Measurements from ENCODE around the gene MEMO1.
"Not testable (repeated sequence)": the region's sequence is repeated elsewhere in the genome, so short reads cannot be mapped to it uniquely, and the experiment has no call there.

Gene MEMO1

DNA sequence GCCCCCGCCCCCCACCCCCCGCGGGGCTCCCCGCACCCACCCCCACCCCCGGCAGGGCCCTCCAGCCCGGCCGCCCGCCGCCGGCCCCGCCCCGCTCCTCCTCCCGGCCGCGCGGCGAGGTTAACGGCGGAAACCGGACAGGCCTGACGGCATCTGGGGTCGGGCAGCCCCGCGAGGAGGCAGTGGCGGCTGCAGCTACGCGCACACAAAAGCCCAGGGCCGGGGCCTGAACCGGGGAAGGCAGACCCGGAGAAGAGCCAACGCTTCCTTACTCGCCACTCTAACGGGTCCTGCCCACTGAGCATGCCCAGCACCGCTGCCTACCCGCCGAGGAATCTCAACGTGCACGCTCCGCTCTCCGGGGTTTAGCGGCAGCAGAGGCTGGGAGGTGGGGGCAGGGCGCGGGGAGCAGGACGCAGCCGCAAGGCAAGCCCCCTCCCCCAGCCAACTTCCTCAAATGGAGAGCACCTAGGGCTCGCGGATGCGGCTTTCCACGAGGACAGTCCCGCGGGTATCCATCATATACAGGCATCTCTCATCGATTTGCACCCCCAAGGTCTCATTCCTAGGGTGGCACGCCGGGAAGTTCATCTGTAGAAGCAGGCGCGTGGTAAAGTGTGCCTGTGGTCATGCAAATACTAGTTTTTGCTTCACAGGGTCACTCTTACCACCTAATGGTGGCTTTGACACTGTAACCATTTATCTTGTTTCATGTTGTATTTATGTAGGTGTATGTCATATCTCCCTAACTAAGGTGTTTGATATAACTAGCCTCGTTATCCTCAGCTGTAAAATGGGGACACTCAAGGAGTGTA is at the start of gene MEMO1:
Gene MEMO1 (minus strand): TSS at position 339 of the 815 bp plus-strand sequence. CDS start 761 bp downstream, outside the sequence.
- peaks cover 0 to 5% (median 0%) of the 10 kb centered on the region in 3 donors for H3K36me3 ChIP-seq
- TF ChIP-seq CTCF (IDR thresholded peaks at IDR 0.05): no peak
- H3K4me3 ChIP-seq: peak within 1 kb of the TSS; percentile 81 to 98
- intact Hi-C loops (cut with DNase I; ENCODE audit: low total_unique reads): loop anchor here (5.0 kb wide), 2 partner anchors 51 to 1391 kb away; partner anchors contain the start of gene SPAST
- H3K27me3 ChIP-seq: no peaks in the 10 kb centered on the region
- no peaks in the 10 kb centered on the region for H3K9me3 ChIP-seq
- peak within 1 kb of the TSS; percentile 92 to 93 for H3K27ac ChIP-seq
- peaks cover 0 to 39% (median 12%) of the 10 kb centered on the region in 4 donors for H3K4me1 ChIP-seq
- peak; percentile 91 to 96 for DNase-seq

DNA sequence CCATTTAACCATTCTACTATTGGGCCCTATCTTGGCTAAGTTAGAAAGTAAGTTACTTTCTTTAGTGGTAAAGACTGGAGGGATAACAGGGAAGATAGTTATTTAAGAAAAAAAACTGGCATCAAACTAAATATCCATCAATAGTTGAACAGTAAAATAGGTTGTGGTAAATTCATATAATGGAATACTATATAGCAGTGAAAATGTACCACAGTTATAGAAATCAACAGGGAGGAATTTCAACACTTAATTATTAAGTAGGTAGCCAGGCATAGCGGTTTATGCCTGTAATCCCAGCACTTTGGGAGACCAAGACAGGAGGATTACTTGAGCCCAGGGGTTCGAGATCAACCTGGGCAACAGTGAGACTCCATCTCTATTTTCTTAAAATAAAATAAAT is 49.5 kb upstream of the MEMO1 start:
- DNase-seq: no peak
- Histone ChIP-seq H3K36me3 (no peaks in the 10 kb centered on the region), H3K9me3 (no peaks in the 10 kb centered on the region), H3K27ac (no peak overlapping the region), H3K4me1 (peaks cover 0 to 20% (median 10%) of the 10 kb centered on the region in 4 donors), H3K27me3 (no peaks in the 10 kb centered on the region), H3K4me3 (no peak overlapping the region)
- TF ChIP-seq CTCF (IDR thresholded peaks at IDR 0.05): no peak
- intact Hi-C loops (cut with DNase I; ENCODE audit: low total_unique reads): loop anchor here (5.0 kb wide), 1 partner anchor 48 kb away; the partner anchor contains the start of gene MEMO1

GRCh38 chr2:32058130-32058529 is 47.3 kb upstream of the MEMO1 start:
- intact Hi-C loops (cut with DNase I; ENCODE audit: low total_unique reads): no loop called here
- no peaks in the 10 kb centered on the region for H3K9me3 ChIP-seq
- TF ChIP-seq CTCF (IDR thresholded peaks at IDR 0.05): no peak
- H3K4me3 ChIP-seq: no peak overlapping the region
- H3K27ac ChIP-seq: no peak overlapping the region
- H3K36me3 ChIP-seq: no peaks in the 10 kb centered on the region
- no peaks in the 10 kb centered on the region for H3K27me3 ChIP-seq
- peaks cover 0 to 8% (median 3%) of the 10 kb centered on the region in 4 donors for H3K4me1 ChIP-seq
- no peak for DNase-seq

- H3K27me3 ChIP-seq; H3K9me3 ChIP-seq; H3K36me3 ChIP-seq; H3K4me3 ChIP-seq; H3K27ac ChIP-seq; DNase-seq; intact Hi-C loops (cut with DNase I; ENCODE audit: low total_unique reads); H3K4me1 ChIP-seq: not testable (repeated sequence)
Observed at GRCh38 chr2:32054583-32054982, 43.8 kb upstream of the MEMO1 start.

GRCh38 chr2:32051836-32052439 is 41.1 kb upstream of the MEMO1 start:
- H3K4me1 ChIP-seq: no peaks in the 10 kb centered on the region
- no peak overlapping the region for H3K27ac ChIP-seq
- H3K4me3 ChIP-seq: no peak overlapping the region
- no peak for DNase-seq
- TF ChIP-seq CTCF (IDR thresholded peaks at IDR 0.05): no peak
- H3K9me3 ChIP-seq: no peaks in the 10 kb centered on the region
- intact Hi-C loops (cut with DNase I; ENCODE audit: low total_unique reads): no loop called here
- H3K27me3 ChIP-seq: no peaks in the 10 kb centered on the region
- H3K36me3 ChIP-seq: no peaks in the 10 kb centered on the region

DNA sequence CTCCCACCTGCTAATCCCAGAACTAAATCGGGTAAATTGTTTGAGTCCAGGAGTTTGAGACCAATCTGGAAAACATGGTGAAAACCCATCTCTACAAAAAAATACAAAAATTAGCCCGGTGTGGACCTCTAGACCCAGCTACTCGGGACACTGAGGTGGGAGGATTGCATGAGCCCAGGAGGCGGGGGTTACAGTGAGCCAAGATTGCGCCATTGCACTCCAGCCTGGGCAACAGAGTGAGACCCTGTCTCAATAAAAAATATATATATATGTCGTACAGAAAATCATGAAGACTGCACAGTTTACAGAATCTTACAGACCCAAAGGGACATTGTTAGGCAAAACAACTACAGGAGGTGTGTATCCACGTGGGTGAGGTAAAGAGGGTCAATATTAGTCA is 32.8 kb upstream of the MEMO1 start:
- H3K9me3 ChIP-seq: no peaks in the 10 kb centered on the region
- H3K4me1 ChIP-seq: peaks cover 0 to 10% (median 7%) of the 10 kb centered on the region in 4 donors
- H3K27ac ChIP-seq: no peak overlapping the region
- TF ChIP-seq CTCF (IDR thresholded peaks at IDR 0.05): no peak
- intact Hi-C loops (cut with DNase I; ENCODE audit: low total_unique reads): no loop called here
- no peaks in the 10 kb centered on the region for H3K36me3 ChIP-seq
- no peaks in the 10 kb centered on the region for H3K27me3 ChIP-seq
- DNase-seq: no peak
- no peak overlapping the region for H3K4me3 ChIP-seq

All from tibial artery (tissue), 4 donors.